WTC11 (cell line): ENCODE results near the gene INPP4B. TPM values are rescaled to one million over a fixed set of nuclear protein-coding genes. Genes with fewer than 3 reads are reported as not detected.

ENCODE experiments used
- ATAC-seq: fragments of 200-7000 bp; cut with Tn5 transposase; 2 replicates; pipeline ENCODE4 v1.10.0; 2021; ENCODE audit warnings: mild to moderate bottlenecking, moderate library complexity
- CTCF ChIA-PET: fragments of 300-600 bp; sonication (Branson Sonifier 250); formaldehyde crosslinking; loops from one replicate; lab custom pipeline; 2021; ENCODE audit warnings: antibody characterized with exemption; lab: Charles Lee
- POLR2A ChIA-PET: fragments of 350-600 bp; sonication (Branson Sonifier 250); formaldehyde crosslinking; loops from one replicate; lab custom pipeline; 2021; ENCODE audit warnings: antibody characterized with exemption; lab: Charles Lee
- DNase-seq: peaks from one replicate; pipeline ENCODE4 v3.0.0; 2021; ENCODE audit warnings: low spot score
- H3K27ac Mint-ChIP-seq: 2 replicates; pipeline ENCODE4 v1.8.0; 2021; ENCODE audit warnings: mixed read lengths
- H3K27me3 Mint-ChIP-seq: 2 replicates; pipeline ENCODE4 v1.8.0; 2021; ENCODE audit warnings: low read depth, mild to moderate bottlenecking, moderate library complexity, mixed read lengths
- H3K36me3 Mint-ChIP-seq: 2 replicates; pipeline ENCODE4 v1.8.0; 2021; ENCODE audit warnings: mixed read lengths
- H3K4me1 Mint-ChIP-seq: 2 replicates; pipeline ENCODE4 v1.8.0; 2022; ENCODE audit warnings: mixed read lengths
- H3K4me3 Mint-ChIP-seq: 2 replicates; pipeline ENCODE4 v1.8.0; 2021; ENCODE audit warnings: mild to moderate bottlenecking, moderate library complexity, mixed read lengths
- H3K9me3 Mint-ChIP-seq: 2 replicates; pipeline ENCODE4 v1.8.0; 2021; ENCODE audit warnings: mixed read lengths
- ARID4B ChIP-seq: sonication (generic); formaldehyde crosslinking; IDR thresholded peaks from 2 replicates; pipeline ENCODE4 v1.8.0; 2023; ENCODE audit warnings: missing genetic modification reagents, mild to moderate bottlenecking, borderline replicate concordance
- CREB1 ChIP-seq: sonication (generic); formaldehyde crosslinking; IDR thresholded peaks from 2 replicates; pipeline ENCODE4 v1.8.0; 2023; ENCODE audit warnings: mild to moderate bottlenecking, missing genetic modification reagents
- FOXJ3 ChIP-seq: sonication (generic); formaldehyde crosslinking; IDR thresholded peaks from 2 replicates; pipeline ENCODE4 v1.9.0; 2021; ENCODE audit warnings: missing genetic modification reagents, mild to moderate bottlenecking, borderline replicate concordance
- GRHL2 ChIP-seq: fragments of 250-450 bp; sonication (Bioruptor Pico); IDR thresholded peaks from 2 replicates; pipeline ENCODE4 v1.8.0; 2022; ENCODE audit warnings: mild to moderate bottlenecking, moderate library complexity; ENCODE audit not compliant: insufficient replicate concordance, severe bottlenecking
- GTF2I ChIP-seq: fragments of 250-450 bp; sonication (Bioruptor Pico); conservative IDR thresholded peaks from 2 replicates; pipeline ENCODE4 v1.4.0; 2021; ENCODE audit warnings: mild to moderate bottlenecking
- HMGA2 ChIP-seq: fragments of 250-450 bp; sonication (Bioruptor Pico); IDR thresholded peaks from 2 replicates; pipeline ENCODE4 v1.4.0; 2021; ENCODE audit warnings: mild to moderate bottlenecking, moderate library complexity
- JAZF1 ChIP-seq: fragments of 250-450 bp; sonication (Bioruptor Pico); IDR thresholded peaks from 2 replicates; pipeline ENCODE4 v1.9.0; 2021; ENCODE audit warnings: moderate library complexity, mild to moderate bottlenecking, inconsistent platforms
- JUN ChIP-seq: sonication (generic); formaldehyde crosslinking; IDR thresholded peaks from 2 replicates; pipeline ENCODE4 v1.8.0; 2023; ENCODE audit warnings: mild to moderate bottlenecking, missing genetic modification reagents
- KAT7 ChIP-seq: sonication (generic); formaldehyde crosslinking; IDR thresholded peaks from 2 replicates; pipeline ENCODE4 v1.8.1; 2023; ENCODE audit warnings: missing genetic modification reagents, mild to moderate bottlenecking, borderline replicate concordance
- MAX ChIP-seq: sonication (generic); formaldehyde crosslinking; IDR thresholded peaks from 2 replicates; pipeline ENCODE4 v1.8.0; 2022; ENCODE audit warnings: mild to moderate bottlenecking, missing genetic modification reagents
- MLX ChIP-seq: sonication (generic); formaldehyde crosslinking; IDR thresholded peaks from 2 replicates; pipeline ENCODE4 v1.8.1; 2023; ENCODE audit warnings: mild to moderate bottlenecking, missing genetic modification reagents, moderate library complexity
- NFATC4 ChIP-seq: fragments of 250-450 bp; sonication (Bioruptor Pico); IDR thresholded peaks from 2 replicates; pipeline ENCODE4 v1.9.0; 2021; ENCODE audit warnings: mild to moderate bottlenecking
- NFYB ChIP-seq: sonication (generic); formaldehyde crosslinking; conservative IDR thresholded peaks from 2 replicates; pipeline ENCODE4 v1.8.0; 2022; ENCODE audit warnings: low read depth, missing genetic modification reagents
- SMAD3 ChIP-seq: sonication (generic); formaldehyde crosslinking; IDR thresholded peaks from 2 replicates; pipeline ENCODE4 v1.8.0; 2022; ENCODE audit warnings: missing genetic modification reagents, mild to moderate bottlenecking, borderline replicate concordance
- SMAD4 ChIP-seq: sonication (generic); formaldehyde crosslinking; IDR thresholded peaks from 2 replicates; pipeline ENCODE4 v1.8.0; 2022; ENCODE audit warnings: mild to moderate bottlenecking, missing genetic modification reagents
- STAT6 ChIP-seq: sonication (generic); formaldehyde crosslinking; conservative IDR thresholded peaks from 2 replicates; pipeline ENCODE4 v1.8.1; 2023; ENCODE audit warnings: mild to moderate bottlenecking, low read depth, missing genetic modification reagents, moderate library complexity
- USF2 ChIP-seq: sonication (generic); formaldehyde crosslinking; IDR thresholded peaks from 2 replicates; pipeline ENCODE4 v1.8.1; 2023; ENCODE audit warnings: mild to moderate bottlenecking, missing genetic modification reagents, moderate library complexity
- ZNF532 ChIP-seq: fragments of 250-450 bp; sonication (Bioruptor Pico); IDR thresholded peaks from 2 replicates; pipeline ENCODE4 v1.9.0; 2021; ENCODE audit warnings: mild to moderate bottlenecking, borderline replicate concordance
- total RNA-seq: library from RNA; stranded (reverse); gene quantifications from 3 replicates; pipeline ENCODE4 v1.2.3, GENCODE V29; 2021

The INPP4B gene
- total RNA-seq, 1 experiment from 2014 or later, result 0.92 TPM

- H3K9me3 Mint-ChIP-seq, result no peaks in the 10 kb centered on the region
- no peaks in the 10 kb centered on the region for H3K27me3 Mint-ChIP-seq
- ATAC-seq, result no peak
- ChIA-PET POLR2A (no interaction called here), CTCF (no interaction called here)
- no peak overlapping the region for H3K27ac Mint-ChIP-seq
- no peaks in the 10 kb centered on the region for H3K36me3 Mint-ChIP-seq
- peaks cover 6% of the 10 kb centered on the region; the same call in 1 of the 2 replicates for H3K4me1 Mint-ChIP-seq
- no peak for DNase-seq
- H3K4me3 Mint-ChIP-seq, result no peak overlapping the region
- TF ChIP-seq ZNF532, result no peak
- TF ChIP-seq NFYB (CRISPR knock-in tag), result no peak
- TF ChIP-seq, all 79 proteins: peak for 0
Measured at GRCh38 chr4:142383354-142383753, 462.7 kb downstream of the INPP4B start.

GRCh38 chr4:142380052-142380602 is 466.0 kb downstream of the INPP4B start:
- Mint-ChIP-seq H3K4me1 (peaks cover 12% of the 10 kb centered on the region), H3K36me3 (no peaks in the 10 kb centered on the region), H3K27me3 (no peaks in the 10 kb centered on the region), H3K4me3 (no peak overlapping the region)
- TF ChIP-seq GTF2I (CRISPR knock-in tag), result no peak
- no peak for TF ChIP-seq SMAD3 (CRISPR knock-in tag)
- no peak for TF ChIP-seq NFYB (CRISPR knock-in tag)
- no peak for TF ChIP-seq JAZF1 (CRISPR knock-in tag)
- TF ChIP-seq CREB1 (CRISPR knock-in tag), result no peak
- TF ChIP-seq MLX, result no peak
- TF ChIP-seq STAT6 (CRISPR knock-in tag), result no peak
- TF ChIP-seq KAT7 (CRISPR knock-in tag), result no peak
- no peak for TF ChIP-seq JUN (CRISPR knock-in tag)
- no peak for TF ChIP-seq MAX
- no peak for TF ChIP-seq SMAD4
- TF ChIP-seq USF2 (CRISPR knock-in tag), result no peak
- TF ChIP-seq HMGA2 (CRISPR knock-in tag), result no peak
- TF ChIP-seq FOXJ3 (CRISPR knock-in tag), result no peak
- TF ChIP-seq GRHL2 (CRISPR knock-in tag), result no peak
- TF ChIP-seq NFATC4 (CRISPR knock-in tag), result no peak
- no peak for TF ChIP-seq ARID4B
- TF ChIP-seq, all 79 proteins: peak for 0
- ChIA-PET CTCF (interaction anchor here (1.3 kb wide), 1 partner anchor 8 kb away, joined by 3 read pairs; no protein-coding TSS in a partner anchor), POLR2A (no interaction called here)
- DNase-seq, result no peak
- H3K9me3 Mint-ChIP-seq, result no peaks in the 10 kb centered on the region
- peak; percentile 38 for ATAC-seq
- 0 out of 2 replicates have a peak overlapping the region, but pooled peaks have one; percentile 23 for H3K27ac Mint-ChIP-seq
